Rectal smooth muscle tissue (tissue), 1 donor: ENCODE measurements around the gene GPR18.
"Not testable (repeated sequence)": the region's sequence is repeated elsewhere in the genome, so short reads cannot be mapped to it uniquely, and the experiment has no call there.

Source experiments
- H3K27ac ChIP-seq: one replicate; pipeline ENCODE4 v1.7.0; 2013; ENCODE audit warnings: low read depth, low read length, inconsistent platforms
- H3K27me3 ChIP-seq: one replicate; pipeline ENCODE4 v1.7.0; 2013; ENCODE audit warnings: low read length; ENCODE audit not compliant: control insufficient read depth, insufficient read depth
- H3K36me3 ChIP-seq: one replicate; pipeline ENCODE4 v1.7.0; 2013; ENCODE audit warnings: low read length; ENCODE audit not compliant: control insufficient read depth, insufficient read depth
- H3K4me1 ChIP-seq: one replicate; pipeline ENCODE4 v1.7.0; 2013; ENCODE audit warnings: low read length; ENCODE audit not compliant: control insufficient read depth, insufficient read depth
- H3K4me3 ChIP-seq: one replicate; pipeline ENCODE4 v1.7.0; 2013; ENCODE audit warnings: low read length
- H3K9ac ChIP-seq: one replicate; pipeline ENCODE4 v1.7.0; 2013; ENCODE audit warnings: low read length

The GPR18 gene

GRCh38 chr13:99237981-99238662 lies 20.1 kb downstream of the GPR18 start:
- Histone ChIP-seq H3K27me3 (no peaks in the 10 kb centered on the region), H3K4me3 (no peak overlapping the region), H3K4me1 (no peaks in the 10 kb centered on the region), H3K36me3 (peaks cover 9% of the 10 kb centered on the region), H3K9ac (no peak overlapping the region), H3K27ac (no peak overlapping the region)

- Histone ChIP-seq H3K4me1 (peaks cover 3% of the 10 kb centered on the region), H3K9ac (no peak overlapping the region), H3K4me3 (no peak overlapping the region), H3K27me3 (no peaks in the 10 kb centered on the region), H3K27ac (no peak overlapping the region), H3K36me3 (no peaks in the 10 kb centered on the region)
Observed at GRCh38 chr13:99231721-99232120, 26.5 kb downstream of the GPR18 start.

- H3K4me1 ChIP-seq, result peaks cover 5% of the 10 kb centered on the region
- H3K27me3 ChIP-seq, result no peaks in the 10 kb centered on the region
- H3K27ac ChIP-seq, result no peak overlapping the region
Observed at GRCh38 chr13:99230991-99231390, 27.2 kb downstream of the GPR18 start.

GRCh38 chr13:99230588-99230987 lies 27.6 kb downstream of the GPR18 start:
- H3K9ac ChIP-seq, H3K27ac ChIP-seq, H3K4me1 ChIP-seq, H3K36me3 ChIP-seq, H3K27me3 ChIP-seq, H3K4me3 ChIP-seq: not testable (repeated sequence)

More at GRCh38 chr13:99230991-99231390, 27.2 kb downstream of the GPR18 start:
- Histone ChIP-seq H3K9ac (no peak overlapping the region), H3K36me3 (no peaks in the 10 kb centered on the region), H3K4me3 (no peak overlapping the region)

- no peaks in the 10 kb centered on the region for H3K27me3 ChIP-seq
- peaks cover 5% of the 10 kb centered on the region for H3K4me1 ChIP-seq
- H3K27ac ChIP-seq, result no peak overlapping the region
- no peaks in the 10 kb centered on the region for H3K36me3 ChIP-seq
- no peak overlapping the region for H3K4me3 ChIP-seq
- H3K9ac ChIP-seq, result no peak overlapping the region
Observed at GRCh38 chr13:99228737-99229691, 29.2 kb downstream of the GPR18 start.

- Histone ChIP-seq H3K27ac (no peak overlapping the region), H3K27me3 (no peaks in the 10 kb centered on the region), H3K4me1 (peaks cover 5% of the 10 kb centered on the region), H3K36me3 (no peaks in the 10 kb centered on the region), H3K4me3 (no peak overlapping the region), H3K9ac (no peak overlapping the region)
Observed at GRCh38 chr13:99227909-99228688, 30.1 kb downstream of the GPR18 start.

GRCh38 chr13:99227331-99227900 lies 30.8 kb downstream of the GPR18 start:
- no peaks in the 10 kb centered on the region for H3K27me3 ChIP-seq
- no peak overlapping the region for H3K4me3 ChIP-seq
- H3K36me3 ChIP-seq, result no peaks in the 10 kb centered on the region
- H3K4me1 ChIP-seq, result peaks cover 5% of the 10 kb centered on the region
- H3K27ac ChIP-seq, result no peak overlapping the region
- no peak overlapping the region for H3K9ac ChIP-seq

- Histone ChIP-seq H3K4me3 (no peak overlapping the region), H3K27ac (no peak overlapping the region), H3K4me1 (peaks cover 5% of the 10 kb centered on the region), H3K27me3 (no peaks in the 10 kb centered on the region), H3K9ac (no peak overlapping the region), H3K36me3 (no peaks in the 10 kb centered on the region)
Observed at GRCh38 chr13:99226513-99226912, 31.7 kb downstream of the GPR18 start.

- Histone ChIP-seq H3K27ac (no peak overlapping the region), H3K36me3 (no peaks in the 10 kb centered on the region), H3K4me3 (no peak overlapping the region), H3K9ac (no peak overlapping the region), H3K27me3 (no peaks in the 10 kb centered on the region), H3K4me1 (peaks cover 5% of the 10 kb centered on the region)
Observed at GRCh38 chr13:99225078-99225477, 33.1 kb downstream of the GPR18 start.

GRCh38 chr13:99224021-99224420 lies 34.2 kb downstream of the GPR18 start:
- peaks cover 4% of the 10 kb centered on the region for H3K4me1 ChIP-seq

GRCh38 chr13:99223587-99223986 lies 34.6 kb downstream of the GPR18 start:
- Histone ChIP-seq H3K27ac (no peak overlapping the region), H3K4me3 (no peak overlapping the region), H3K4me1 (peaks cover 6% of the 10 kb centered on the region)

More at GRCh38 chr13:99224021-99224420, 34.2 kb downstream of the GPR18 start:
- H3K4me3 ChIP-seq, result no peak overlapping the region
- H3K36me3 ChIP-seq, result no peaks in the 10 kb centered on the region
- H3K27me3 ChIP-seq, result no peaks in the 10 kb centered on the region
- no peak overlapping the region for H3K9ac ChIP-seq
- H3K27ac ChIP-seq, result no peak overlapping the region

More at GRCh38 chr13:99223587-99223986, 34.6 kb downstream of the GPR18 start:
- no peaks in the 10 kb centered on the region for H3K27me3 ChIP-seq
- H3K9ac ChIP-seq, result no peak overlapping the region
- H3K36me3 ChIP-seq, result no peaks in the 10 kb centered on the region
